Chondrocyte (in vitro differentiated cells): ENCODE measurements around the gene DNAJB8. TPM values are rescaled to one million over a fixed set of nuclear protein-coding genes. Genes with fewer than 3 reads are reported as not detected.

Source experiments
- DNase-seq: peaks from one replicate; pipeline ENCODE4 v3.0.0; 2021; ENCODE audit warnings: mixed read lengths, low spot score
- H3K27ac Mint-ChIP-seq: one replicate; pipeline ENCODE4 v1.8.0; 2021; ENCODE audit warnings: mild to moderate bottlenecking, moderate library complexity, mixed read lengths; ENCODE audit not compliant: unreplicated experiment
- H3K27me3 Mint-ChIP-seq: 2 replicates; pipeline ENCODE4 v1.8.0; 2021; ENCODE audit warnings: low read depth, mixed read lengths
- H3K36me3 Mint-ChIP-seq: 2 replicates; pipeline ENCODE4 v1.8.0; 2021; ENCODE audit warnings: low read depth, mixed read lengths
- H3K4me1 Mint-ChIP-seq: 2 replicates; pipeline ENCODE4 v1.8.0; 2021; ENCODE audit warnings: low read depth, mild to moderate bottlenecking, mixed read lengths
- H3K4me3 Mint-ChIP-seq: one replicate; pipeline ENCODE4 v1.8.0; 2021; ENCODE audit warnings: mild to moderate bottlenecking, moderate library complexity, mixed read lengths; ENCODE audit not compliant: unreplicated experiment
- H3K9me3 Mint-ChIP-seq: 2 replicates; pipeline ENCODE4 v1.8.0; 2021; ENCODE audit warnings: low read depth, mixed read lengths
- total RNA-seq: library from RNA; stranded (reverse); gene quantifications from 3 replicates; pipeline ENCODE4 v1.2.1, GENCODE V29; 2021
- TF ChIP-seq, protein P1 (sequence below): fragments of 200-600 bp; sonication (generic); IDR thresholded peaks from 2 replicates; pipeline ENCODE4 v1.5.0; 2021; ENCODE audit warnings: antibody characterized with exemption, mild to moderate bottlenecking, moderate library complexity

DNAJB8 gene
- total RNA-seq, 1 donor from 2014 or later: not detected

DNA sequence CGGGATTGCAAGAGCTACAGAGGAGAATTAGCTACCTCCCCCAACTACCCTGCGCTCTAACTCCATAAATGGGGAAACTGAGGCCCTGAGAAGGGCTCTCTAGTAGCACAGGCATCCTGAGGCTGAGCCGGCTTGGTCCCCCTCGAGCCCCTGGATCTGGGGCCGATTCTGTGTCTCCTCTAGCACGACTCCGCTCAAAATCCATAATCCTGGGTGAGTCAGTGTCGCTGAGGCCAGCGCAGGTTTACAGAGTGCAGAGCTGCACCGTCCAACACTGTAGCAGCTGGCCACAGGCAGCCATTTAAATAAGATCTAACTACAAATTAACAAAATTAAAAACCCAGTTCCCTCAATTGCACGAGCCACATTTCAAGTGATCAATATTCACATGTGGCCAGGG lies 15.5 kb upstream of the DNAJB8 start:
- TF ChIP-seq, protein P1, sequence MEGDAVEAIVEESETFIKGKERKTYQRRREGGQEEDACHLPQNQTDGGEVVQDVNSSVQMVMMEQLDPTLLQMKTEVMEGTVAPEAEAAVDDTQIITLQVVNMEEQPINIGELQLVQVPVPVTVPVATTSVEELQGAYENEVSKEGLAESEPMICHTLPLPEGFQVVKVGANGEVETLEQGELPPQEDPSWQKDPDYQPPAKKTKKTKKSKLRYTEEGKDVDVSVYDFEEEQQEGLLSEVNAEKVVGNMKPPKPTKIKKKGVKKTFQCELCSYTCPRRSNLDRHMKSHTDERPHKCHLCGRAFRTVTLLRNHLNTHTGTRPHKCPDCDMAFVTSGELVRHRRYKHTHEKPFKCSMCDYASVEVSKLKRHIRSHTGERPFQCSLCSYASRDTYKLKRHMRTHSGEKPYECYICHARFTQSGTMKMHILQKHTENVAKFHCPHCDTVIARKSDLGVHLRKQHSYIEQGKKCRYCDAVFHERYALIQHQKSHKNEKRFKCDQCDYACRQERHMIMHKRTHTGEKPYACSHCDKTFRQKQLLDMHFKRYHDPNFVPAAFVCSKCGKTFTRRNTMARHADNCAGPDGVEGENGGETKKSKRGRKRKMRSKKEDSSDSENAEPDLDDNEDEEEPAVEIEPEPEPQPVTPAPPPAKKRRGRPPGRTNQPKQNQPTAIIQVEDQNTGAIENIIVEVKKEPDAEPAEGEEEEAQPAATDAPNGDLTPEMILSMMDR: no peak
- Mint-ChIP-seq H3K4me1 (peaks cover 19% of the 10 kb centered on the region), H3K27me3 (peaks cover 50% of the 10 kb centered on the region), H3K36me3 (no peaks in the 10 kb centered on the region), H3K27ac (no peak overlapping the region), H3K9me3 (no peaks in the 10 kb centered on the region), H3K4me3 (no peak overlapping the region)
- peak; percentile 42 for DNase-seq

DNA sequence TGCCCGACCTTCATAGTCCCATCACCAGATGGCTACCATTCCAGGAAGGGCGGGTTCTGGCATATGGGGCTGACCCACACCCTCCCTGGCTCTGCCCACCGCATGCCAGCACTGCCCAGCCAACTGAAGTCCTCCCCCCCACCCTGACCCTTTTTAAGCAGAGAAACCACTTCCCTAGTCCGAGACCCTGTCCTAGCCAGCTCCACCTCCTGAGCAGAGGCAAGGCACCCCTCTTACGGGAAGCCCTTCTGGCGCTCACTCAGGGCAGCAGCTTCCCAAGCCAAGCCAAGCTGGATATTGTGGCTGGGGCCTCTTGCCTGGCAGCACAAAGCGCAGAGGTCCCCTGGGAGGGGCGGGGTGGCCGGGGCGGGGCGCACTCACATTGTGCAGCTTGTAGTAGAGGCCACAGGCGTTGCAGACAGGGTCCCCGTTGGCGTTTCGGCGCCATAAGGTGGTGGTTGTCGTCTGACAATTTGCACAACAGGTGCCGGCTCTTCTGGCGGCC lies 14.8 kb upstream of the DNAJB8 start:
- DNase-seq: peak; percentile 68
- no peak overlapping the region for H3K27ac Mint-ChIP-seq
- no peaks in the 10 kb centered on the region for H3K9me3 Mint-ChIP-seq
- H3K27me3 Mint-ChIP-seq: peaks cover 44% of the 10 kb centered on the region
- H3K36me3 Mint-ChIP-seq: no peaks in the 10 kb centered on the region
- H3K4me3 Mint-ChIP-seq: no peak overlapping the region
- TF ChIP-seq, protein P1: no peak
- H3K4me1 Mint-ChIP-seq: peaks cover 14% of the 10 kb centered on the region

DNA sequence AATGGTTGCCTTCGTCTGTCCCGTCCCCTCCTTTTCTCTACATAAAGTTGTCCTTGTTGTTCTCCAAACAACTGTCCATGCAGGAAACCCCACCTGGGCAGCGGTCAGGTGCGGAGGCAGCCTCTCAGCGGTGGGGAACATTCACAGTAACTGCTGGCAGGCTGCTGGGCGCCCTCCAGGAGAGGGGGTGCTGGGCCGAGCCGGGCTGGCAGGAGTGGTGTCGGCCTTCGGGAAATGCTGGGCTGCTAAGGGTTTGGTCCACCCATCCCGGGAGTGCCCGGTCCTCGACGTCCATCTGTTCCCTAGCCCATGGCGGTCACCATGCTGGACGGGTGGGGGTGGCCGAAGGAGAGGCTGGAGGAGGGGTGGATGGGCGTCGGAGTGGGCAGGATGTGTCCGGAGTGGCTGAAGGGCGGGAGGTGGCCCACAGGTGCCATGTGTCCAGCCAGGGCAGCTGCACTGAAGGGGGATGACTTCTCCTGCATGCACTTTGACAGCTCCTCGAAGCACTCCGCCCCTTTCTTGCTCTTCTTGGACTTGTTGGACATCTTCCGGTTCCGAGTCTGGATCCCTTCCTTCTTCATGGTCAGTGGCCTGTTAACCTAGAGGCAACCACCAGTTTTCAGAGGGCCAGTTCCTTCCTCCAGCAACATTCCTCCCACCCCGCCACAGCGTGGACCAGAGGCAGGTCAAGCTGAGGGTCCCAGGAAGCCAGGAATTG lies 14.2 kb upstream of the DNAJB8 start:
- no peaks in the 10 kb centered on the region for H3K36me3 Mint-ChIP-seq
- H3K4me3 Mint-ChIP-seq: no peak overlapping the region
- H3K4me1 Mint-ChIP-seq: peaks cover 14% of the 10 kb centered on the region
- no peak overlapping the region for H3K27ac Mint-ChIP-seq
- peak; percentile 90 for DNase-seq
- H3K27me3 Mint-ChIP-seq: peaks cover 42% of the 10 kb centered on the region
- TF ChIP-seq, protein P1: no peak
- H3K9me3 Mint-ChIP-seq: no peaks in the 10 kb centered on the region

GRCh38 chr3:128480278-128480677 lies 13.6 kb upstream of the DNAJB8 start:
- TF ChIP-seq, protein P1: no peak
- H3K9me3 Mint-ChIP-seq: no peaks in the 10 kb centered on the region
- DNase-seq: peak; percentile 71
- H3K27ac Mint-ChIP-seq: no peak overlapping the region
- peaks cover 38% of the 10 kb centered on the region for H3K27me3 Mint-ChIP-seq
- no peak overlapping the region for H3K4me3 Mint-ChIP-seq
- peaks cover 14% of the 10 kb centered on the region for H3K4me1 Mint-ChIP-seq
- no peaks in the 10 kb centered on the region for H3K36me3 Mint-ChIP-seq

GRCh38 chr3:128479558-128480086 lies 12.9 kb upstream of the DNAJB8 start:
- TF ChIP-seq, protein P1: no peak
- peaks cover 35% of the 10 kb centered on the region for H3K27me3 Mint-ChIP-seq
- H3K4me1 Mint-ChIP-seq: peaks cover 14% of the 10 kb centered on the region
- no peaks in the 10 kb centered on the region for H3K9me3 Mint-ChIP-seq
- no peak overlapping the region for H3K27ac Mint-ChIP-seq
- H3K36me3 Mint-ChIP-seq: no peaks in the 10 kb centered on the region
- no peak overlapping the region for H3K4me3 Mint-ChIP-seq
- DNase-seq: peak; percentile 38
